MG63 (cell line): ENCODE results near the gene GSTA1. TPM values are rescaled to one million over a fixed set of nuclear protein-coding genes. Genes with fewer than 3 reads are reported as not detected.
A peak's percentile ranks its signal among the peaks of the same experiment; 100 is the strongest.
"Not testable (repeated sequence)": the region's sequence is repeated elsewhere in the genome, so short reads cannot be mapped to it uniquely, and the experiment has no call there.

ENCODE experiments used
- DNase-seq: peaks from one replicate; pipeline ENCODE4 v3.0.0-alpha.2; 2020
- H3K27me3 ChIP-seq: fragments of 250-450 bp; sonication (Bioruptor Pico); 2 replicates; pipeline ENCODE4 v1.5.1; 2020; ENCODE audit warnings: mild to moderate bottlenecking, moderate library complexity
- H3K36me3 ChIP-seq: fragments of 250-450 bp; sonication (Bioruptor Pico); 2 replicates; pipeline ENCODE4 v1.5.1; 2020; ENCODE audit warnings: mild to moderate bottlenecking, moderate library complexity
- H3K4me3 ChIP-seq: fragments of 250-450 bp; sonication (Bioruptor Pico); 2 replicates; pipeline ENCODE4 v1.5.1; 2020; ENCODE audit warnings: mild to moderate bottlenecking, moderate library complexity
- H3K9me3 ChIP-seq: fragments of 250-450 bp; sonication (Bioruptor Pico); 2 replicates; pipeline ENCODE4 v1.5.1; 2020; ENCODE audit warnings: mild to moderate bottlenecking, moderate library complexity
- total RNA-seq: library from RNA; depleted of rRNA; stranded (reverse); fragments of >200 nt; shearing (Covaris generic); gene quantifications from 2 replicates; pipeline ENCODE4 v1.2.3, GENCODE V29; 2014; ENCODE audit warnings: low replicate concordance

Gene GSTA1
- total RNA-seq, 1 experiment from 2014 or later: 2.2 TPM

- not testable (repeated sequence) for H3K9me3 ChIP-seq, H3K4me3 ChIP-seq, H3K27me3 ChIP-seq, H3K36me3 ChIP-seq, DNase-seq
These were observed 26.8 kb downstream of the GSTA1 start for GRCh38 chr6:52776711-52777351.

- not testable (repeated sequence) for H3K36me3 ChIP-seq, H3K4me3 ChIP-seq, H3K27me3 ChIP-seq, H3K9me3 ChIP-seq, DNase-seq
These were observed 34.2 kb downstream of the GSTA1 start for GRCh38 chr6:52769399-52769798.

DNA sequence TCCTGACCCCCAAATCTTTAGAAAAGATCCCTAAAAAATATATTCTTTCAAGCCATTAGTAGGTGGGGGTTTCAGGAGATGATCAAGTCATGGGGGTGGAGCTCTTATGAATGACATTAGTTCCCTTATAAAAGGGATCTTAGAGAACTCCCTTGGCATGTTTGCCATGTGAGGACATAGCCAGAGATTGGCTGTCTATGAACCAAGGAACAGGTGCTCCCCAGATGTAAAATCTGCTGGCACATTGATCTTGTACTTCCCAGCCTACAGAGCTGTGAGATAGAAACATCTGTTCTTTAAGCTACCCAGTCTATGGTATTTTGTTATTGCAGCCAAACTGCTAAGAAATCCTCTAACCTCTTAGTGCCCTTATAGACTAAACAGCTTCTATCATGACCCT is 36.0 kb downstream of the GSTA1 start:
- DNase-seq, H3K4me3 ChIP-seq: not testable (repeated sequence)

DNA sequence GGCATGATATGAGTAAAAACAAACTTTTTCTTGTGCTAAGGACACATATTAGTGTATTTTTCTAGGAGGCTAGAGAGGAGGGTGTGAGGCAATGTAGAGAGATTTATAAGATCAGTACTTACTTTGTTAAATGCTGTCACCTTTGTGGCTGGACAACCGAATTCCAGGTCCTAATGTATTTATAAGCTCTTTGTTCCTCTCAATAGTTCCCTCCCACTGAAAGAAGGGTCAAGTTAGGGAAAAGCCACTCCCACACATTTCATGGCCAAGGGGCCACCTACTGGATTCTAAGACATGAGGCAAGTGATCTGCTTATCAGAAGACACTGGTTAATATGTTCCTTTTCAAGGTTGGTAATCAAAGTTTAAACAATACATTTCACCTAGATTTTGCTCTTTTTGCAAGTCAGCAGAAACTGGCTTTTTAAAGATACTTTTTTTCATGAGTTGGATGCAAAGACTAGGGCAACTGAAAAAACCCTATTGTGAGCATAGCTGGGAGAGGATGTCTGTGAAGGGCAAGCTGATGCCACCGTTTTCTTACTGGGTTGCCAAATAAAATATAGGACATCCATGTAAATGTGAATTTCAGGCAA is 40.2 kb downstream of the GSTA1 start, which contains the start of gene GSTA2:
GSTA2 (minus strand) TSS at position 154 of the 595 bp plus-strand sequence. CDS start 5,528 bp downstream, outside the sequence.
- H3K36me3 ChIP-seq, H3K27me3 ChIP-seq, DNase-seq, H3K9me3 ChIP-seq, H3K4me3 ChIP-seq: not testable (repeated sequence)

More for the DNA sequence above, 36.0 kb downstream of the GSTA1 start:
- H3K9me3 ChIP-seq, H3K27me3 ChIP-seq, H3K36me3 ChIP-seq: not testable (repeated sequence)

GRCh38 chr6:52761673-52762491 is 41.7 kb downstream of the GSTA1 start:
- not testable (repeated sequence) for DNase-seq, H3K4me3 ChIP-seq, H3K9me3 ChIP-seq, H3K36me3 ChIP-seq, H3K27me3 ChIP-seq

- H3K27me3 ChIP-seq: no peaks in the 10 kb centered on the region
- peaks cover 4% of the 10 kb centered on the region; the same call in 1 of the 2 replicates for H3K9me3 ChIP-seq
- H3K4me3 ChIP-seq: no peak overlapping the region
- DNase-seq: no peak
- no peaks in the 10 kb centered on the region for H3K36me3 ChIP-seq
These were observed 43.4 kb downstream of the GSTA1 start for GRCh38 chr6:52760105-52760765.

- DNase-seq: no peak
- Histone ChIP-seq H3K36me3 (no peaks in the 10 kb centered on the region), H3K9me3 (peaks cover 4% of the 10 kb centered on the region; the same call in 1 of the 2 replicates)
These were observed 44.5 kb downstream of the GSTA1 start for GRCh38 chr6:52759085-52759484.

DNA sequence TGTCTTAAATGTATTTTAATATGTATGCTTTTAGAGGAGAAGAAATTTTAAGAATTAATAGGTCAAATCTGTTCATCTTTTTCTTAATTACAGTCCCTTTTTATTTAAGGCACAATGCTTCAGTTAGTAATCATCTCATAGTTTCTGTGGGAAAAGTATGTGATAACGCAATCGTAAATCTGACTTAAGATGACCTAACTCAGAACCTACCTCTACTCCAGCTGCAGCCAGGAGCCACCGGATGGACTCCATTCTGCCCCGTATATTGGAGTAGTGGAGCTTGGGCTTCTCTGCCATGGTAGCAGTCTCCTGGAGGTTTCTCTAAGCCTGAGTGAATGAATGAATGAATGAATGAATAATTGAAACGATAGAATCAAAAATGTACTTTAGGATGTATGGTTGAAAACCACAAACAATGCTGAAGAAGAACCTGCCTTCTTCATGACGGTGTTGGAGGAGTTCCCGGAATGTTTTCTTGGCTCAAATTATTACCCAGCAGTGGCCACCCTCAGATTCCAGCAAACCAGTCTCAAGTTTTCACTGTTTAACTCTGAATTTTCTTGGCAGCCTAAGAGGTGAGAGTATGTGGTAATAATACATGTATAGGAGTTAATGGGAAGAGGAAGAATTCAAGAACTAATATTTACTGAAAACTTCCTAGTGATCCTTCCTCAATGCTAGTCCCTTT is 45.8 kb downstream of the GSTA1 start:
- DNase-seq: peak; percentile 69
- H3K36me3 ChIP-seq, H3K9me3 ChIP-seq, H3K4me3 ChIP-seq, H3K27me3 ChIP-seq: not testable (repeated sequence)

More at GRCh38 chr6:52759085-52759484, 44.5 kb downstream of the GSTA1 start:
- H3K4me3 ChIP-seq: no peak overlapping the region
- no peaks in the 10 kb centered on the region for H3K27me3 ChIP-seq

GRCh38 chr6:52754443-52754842 is 49.2 kb downstream of the GSTA1 start:
- Histone ChIP-seq H3K4me3 (no peak overlapping the region), H3K36me3 (no peaks in the 10 kb centered on the region), H3K27me3 (no peaks in the 10 kb centered on the region), H3K9me3 (peaks cover 4% of the 10 kb centered on the region; the same call in 1 of the 2 replicates)
- DNase-seq: no peak

- not testable (repeated sequence) for H3K4me3 ChIP-seq, H3K9me3 ChIP-seq, H3K36me3 ChIP-seq, H3K27me3 ChIP-seq
- peak; percentile 73 for DNase-seq
These were observed 50.5 kb downstream of the GSTA1 start for GRCh38 chr6:52753137-52753536.

GRCh38 chr6:52752310-52752709 is 51.3 kb downstream of the GSTA1 start:
- Histone ChIP-seq H3K9me3 (no peaks in the 10 kb centered on the region), H3K4me3 (no peak overlapping the region)

DNA sequence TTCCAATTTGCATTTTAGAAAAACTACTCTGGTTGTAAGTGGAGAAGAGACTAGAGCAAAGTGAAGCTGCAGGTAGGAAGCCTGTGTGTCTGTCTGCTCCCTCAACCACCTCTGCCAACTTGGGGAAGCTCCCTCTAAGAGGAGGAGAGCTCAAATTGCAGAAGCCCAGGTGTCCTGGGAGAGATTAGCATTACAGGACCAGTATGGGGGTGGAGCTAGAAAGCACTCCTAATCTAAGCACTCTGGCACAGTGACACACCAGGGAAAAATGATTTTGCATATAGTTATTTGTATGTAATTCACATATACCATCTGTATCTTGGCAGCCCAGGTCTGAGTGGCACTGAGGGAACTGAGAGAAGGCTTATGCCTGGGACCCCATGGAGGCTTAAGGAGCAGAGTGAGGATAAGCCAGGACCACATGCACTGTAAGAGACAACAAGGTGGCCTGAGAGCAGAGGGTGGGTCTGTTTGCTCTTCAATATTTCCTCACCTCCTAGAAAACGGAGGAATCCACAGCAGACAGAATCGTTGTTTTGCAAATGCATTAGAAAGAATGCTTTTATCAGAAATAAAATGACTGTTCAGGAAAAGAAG is 54.0 kb downstream of the GSTA1 start:
- Histone ChIP-seq H3K4me3 (no peak overlapping the region), H3K27me3 (no peaks in the 10 kb centered on the region), H3K9me3 (no peaks in the 10 kb centered on the region), H3K36me3 (no peaks in the 10 kb centered on the region)
- DNase-seq: no peak

More at GRCh38 chr6:52752310-52752709, 51.3 kb downstream of the GSTA1 start:
- Histone ChIP-seq H3K36me3 (no peaks in the 10 kb centered on the region), H3K27me3 (no peaks in the 10 kb centered on the region)
- no peak for DNase-seq

GRCh38 chr6:52747301-52747700 is 56.3 kb downstream of the GSTA1 start:
- not testable (repeated sequence) for H3K27me3 ChIP-seq, H3K36me3 ChIP-seq, H3K9me3 ChIP-seq, H3K4me3 ChIP-seq
- peak; percentile 25 for DNase-seq

GRCh38 chr6:52746213-52746612 is 57.4 kb downstream of the GSTA1 start:
- DNase-seq: no peak
- Histone ChIP-seq H3K36me3 (no peaks in the 10 kb centered on the region), H3K9me3 (no peaks in the 10 kb centered on the region), H3K27me3 (no peaks in the 10 kb centered on the region), H3K4me3 (no peak overlapping the region)

GRCh38 chr6:52745764-52746201 is 57.8 kb downstream of the GSTA1 start:
- no peaks in the 10 kb centered on the region for H3K27me3 ChIP-seq
- H3K4me3 ChIP-seq: no peak overlapping the region
- no peaks in the 10 kb centered on the region for H3K36me3 ChIP-seq
- no peaks in the 10 kb centered on the region for H3K9me3 ChIP-seq
- DNase-seq: no peak

- no peak for DNase-seq
- H3K4me3 ChIP-seq: no peak overlapping the region
- no peaks in the 10 kb centered on the region for H3K27me3 ChIP-seq
- no peaks in the 10 kb centered on the region for H3K36me3 ChIP-seq
- no peaks in the 10 kb centered on the region for H3K9me3 ChIP-seq
These were observed 61.7 kb downstream of the GSTA1 start for GRCh38 chr6:52741872-52742271.
